ENCODE data around the gene COL4A2.

The COL4A2 gene

GRCh38 chr13:110418944-110419343 lies 111.9 kb downstream of the COL4A2 start:
- no peak for TF ChIP-seq CTCF (IDR thresholded peaks at IDR 0.05)
- H3K4me1 ChIP-seq (ENCODE audit: control insufficient read depth in 1 of 2, insufficient read depth in 1 of 2, low read depth in 1 of 2, low read length in 1 of 2): no peaks in the 10 kb centered on the region
- no peak overlapping the region for H3K27ac ChIP-seq
- peaks cover 90% of the 10 kb centered on the region for H3K27me3 ChIP-seq
- no peaks in the 10 kb centered on the region for H3K36me3 ChIP-seq
- no peak overlapping the region for H3K4me3 ChIP-seq (ENCODE audit: low read depth in 1 of 2, low read length in 1 of 2)
- H3K9me3 ChIP-seq: no peaks in the 10 kb centered on the region

- H3K36me3 ChIP-seq: no peaks in the 10 kb centered on the region
Measured at GRCh38 chr13:110419381-110419791, 112.3 kb downstream of the COL4A2 start.

GRCh38 chr13:110419946-110420345 lies 112.9 kb downstream of the COL4A2 start:
- TF ChIP-seq CTCF (IDR thresholded peaks at IDR 0.05): no peak
- Histone ChIP-seq H3K9me3 (no peaks in the 10 kb centered on the region), H3K27me3 (peaks cover 93% of the 10 kb centered on the region)

More at GRCh38 chr13:110419381-110419791, 112.3 kb downstream of the COL4A2 start:
- Histone ChIP-seq H3K4me3 (ENCODE audit: low read depth in 1 of 2, low read length in 1 of 2) (no peak overlapping the region), H3K27me3 (peaks cover 92% of the 10 kb centered on the region), H3K27ac (no peak overlapping the region), H3K9me3 (no peaks in the 10 kb centered on the region), H3K4me1 (ENCODE audit: control insufficient read depth in 1 of 2, insufficient read depth in 1 of 2, low read depth in 1 of 2, low read length in 1 of 2) (no peaks in the 10 kb centered on the region)
- no peak for TF ChIP-seq CTCF (IDR thresholded peaks at IDR 0.05)

GRCh38 chr13:110420626-110421025 lies 113.5 kb downstream of the COL4A2 start:
- Histone ChIP-seq H3K36me3 (no peaks in the 10 kb centered on the region), H3K27me3 (peaks cover 93% of the 10 kb centered on the region), H3K9me3 (no peaks in the 10 kb centered on the region), H3K27ac (no peak overlapping the region), H3K4me1 (ENCODE audit: control insufficient read depth in 1 of 2, insufficient read depth in 1 of 2, low read depth in 1 of 2, low read length in 1 of 2) (no peaks in the 10 kb centered on the region), H3K4me3 (ENCODE audit: low read depth in 1 of 2, low read length in 1 of 2) (no peak overlapping the region)
- TF ChIP-seq CTCF (IDR thresholded peaks at IDR 0.05): no peak

More at GRCh38 chr13:110419946-110420345, 112.9 kb downstream of the COL4A2 start:
- Histone ChIP-seq H3K36me3 (no peaks in the 10 kb centered on the region), H3K27ac (no peak overlapping the region), H3K4me1 (ENCODE audit: control insufficient read depth in 1 of 2, insufficient read depth in 1 of 2, low read depth in 1 of 2, low read length in 1 of 2) (no peaks in the 10 kb centered on the region), H3K4me3 (ENCODE audit: low read depth in 1 of 2, low read length in 1 of 2) (no peak overlapping the region)

- TF ChIP-seq CTCF (IDR thresholded peaks at IDR 0.05): no peak
- H3K9me3 ChIP-seq: no peaks in the 10 kb centered on the region
- H3K27ac ChIP-seq: no peak overlapping the region
- no peaks in the 10 kb centered on the region for H3K36me3 ChIP-seq
- H3K4me3 ChIP-seq (ENCODE audit: low read depth in 1 of 2, low read length in 1 of 2): no peak overlapping the region
- peaks cover 93% of the 10 kb centered on the region for H3K27me3 ChIP-seq
- H3K4me1 ChIP-seq (ENCODE audit: control insufficient read depth in 1 of 2, insufficient read depth in 1 of 2, low read depth in 1 of 2, low read length in 1 of 2): no peaks in the 10 kb centered on the region
Measured at GRCh38 chr13:110421061-110421460, 114.0 kb downstream of the COL4A2 start.

Data from neutrophil (primary cell).